Measurements from ENCODE around the gene ARHGAP9.

Gene ARHGAP9

GRCh38 chr12:57491393-57492280 lies 12.0 kb upstream of the ARHGAP9 start:
- peak; percentile 41 for FAIRE-seq

GRCh38 chr12:57490126-57490525 lies 10.5 kb upstream of the ARHGAP9 start:
- no peak for FAIRE-seq

- no peak for FAIRE-seq
Measured at GRCh38 chr12:57489157-57489641, 9.5 kb upstream of the ARHGAP9 start.

DNA sequence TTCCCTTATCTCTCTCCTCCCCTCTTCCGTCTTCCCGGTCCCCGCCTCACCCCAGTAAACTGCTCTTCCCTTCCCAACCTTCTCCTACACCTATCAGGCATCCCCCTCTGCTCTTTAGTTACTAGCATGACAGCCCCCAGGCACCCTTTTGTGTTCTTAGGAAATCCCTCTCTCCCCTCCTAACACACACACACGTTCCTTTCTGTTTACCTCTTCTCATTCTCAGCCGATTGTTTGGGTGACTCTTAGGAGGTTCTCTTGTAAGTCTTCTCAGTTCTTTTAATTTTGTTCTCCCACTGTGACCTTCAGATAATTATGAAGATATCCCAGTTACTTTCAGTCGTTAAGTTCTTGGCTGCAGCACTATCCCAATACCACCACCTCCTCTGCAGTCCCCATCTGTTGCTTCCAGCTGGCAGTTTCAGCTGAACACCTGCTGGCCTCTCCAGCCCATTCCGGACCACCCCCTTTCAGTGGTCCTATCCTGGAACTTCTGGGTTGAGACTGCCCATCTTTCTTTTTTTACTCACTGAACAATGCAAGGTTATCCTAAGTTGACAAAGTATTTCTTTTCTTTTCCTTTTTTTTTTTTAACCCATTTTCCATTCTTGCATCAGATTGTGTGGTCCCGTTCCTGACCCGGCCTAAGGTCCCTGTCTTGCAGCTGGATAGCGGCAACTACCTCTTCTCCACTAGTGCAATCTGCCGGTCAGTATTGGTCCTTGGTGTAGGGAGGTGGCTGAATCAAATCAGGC lies 8.9 kb upstream of the ARHGAP9 start:
- no peak for FAIRE-seq

DNA sequence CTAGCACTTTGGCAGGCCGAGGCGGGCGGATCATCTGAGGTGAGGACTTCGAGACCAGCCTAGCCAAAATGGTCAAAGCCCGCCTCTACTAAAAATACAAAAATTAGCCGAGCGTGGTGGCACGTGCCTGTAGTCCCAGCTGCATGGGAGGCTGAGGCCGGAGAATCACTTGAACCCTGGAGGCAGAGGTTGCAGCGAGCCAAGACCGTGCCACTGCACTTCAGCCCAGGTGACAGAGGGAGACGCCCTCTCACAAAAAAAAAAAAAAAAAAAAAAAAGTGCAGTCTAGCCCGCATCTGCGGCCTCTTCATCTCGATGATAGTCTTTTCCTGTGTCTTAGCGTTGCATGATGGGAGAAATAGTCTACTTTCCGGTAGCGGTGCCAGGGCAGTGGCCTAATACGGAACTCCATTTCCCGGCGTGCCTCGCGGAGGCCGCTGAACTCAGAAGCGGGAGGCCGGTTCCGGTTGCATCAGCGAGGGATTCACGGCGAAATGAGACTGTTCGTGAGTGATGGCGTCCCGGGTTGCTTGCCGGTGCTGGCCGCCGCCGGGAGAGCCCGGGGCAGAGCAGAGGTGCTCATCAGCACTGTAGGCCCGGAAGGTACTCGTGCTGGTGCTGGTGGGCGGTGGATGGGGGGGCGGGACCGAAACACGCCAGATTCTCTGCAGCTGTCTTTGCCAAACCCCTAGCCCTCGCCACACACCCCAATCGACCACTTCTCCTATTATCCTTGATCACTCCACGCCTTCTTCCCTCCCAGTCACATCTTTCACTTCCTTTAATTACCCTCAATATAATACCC lies 8.1 kb upstream of the ARHGAP9 start, which contains the start of gene MARS1:
TSS of gene MARS1 (plus strand) at position 472 of the 805 bp plus-strand sequence. CDS start at position 495, 23 bp downstream.
- peak; percentile 97 for FAIRE-seq

DNA sequence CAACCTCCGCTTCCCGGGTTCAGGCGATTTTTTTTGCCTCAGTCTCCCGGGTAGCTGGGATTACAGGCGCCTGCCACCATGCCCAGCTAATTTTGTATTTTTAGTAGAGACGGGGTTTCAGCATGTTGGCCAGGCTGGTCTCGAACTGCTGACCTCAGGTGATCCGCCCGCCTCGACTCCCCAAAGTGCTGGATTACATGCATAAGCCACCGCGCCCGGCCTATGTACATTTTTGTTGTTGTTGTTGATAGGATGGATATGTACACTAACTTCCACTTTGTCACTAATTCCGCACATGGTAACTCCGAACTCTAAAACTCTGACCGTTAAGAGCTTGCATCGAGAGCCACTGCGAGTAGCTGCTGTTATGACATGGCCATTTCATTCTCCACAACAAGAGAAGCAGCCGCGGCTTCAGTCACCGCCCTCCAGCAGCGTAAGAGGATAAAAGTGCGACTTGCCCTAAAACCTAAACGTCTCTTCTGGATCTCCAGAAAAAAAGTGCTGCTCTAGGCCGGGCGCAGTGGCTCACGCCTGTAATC lies 7.5 kb upstream of the ARHGAP9 start:
- no peak for FAIRE-seq

DNA sequence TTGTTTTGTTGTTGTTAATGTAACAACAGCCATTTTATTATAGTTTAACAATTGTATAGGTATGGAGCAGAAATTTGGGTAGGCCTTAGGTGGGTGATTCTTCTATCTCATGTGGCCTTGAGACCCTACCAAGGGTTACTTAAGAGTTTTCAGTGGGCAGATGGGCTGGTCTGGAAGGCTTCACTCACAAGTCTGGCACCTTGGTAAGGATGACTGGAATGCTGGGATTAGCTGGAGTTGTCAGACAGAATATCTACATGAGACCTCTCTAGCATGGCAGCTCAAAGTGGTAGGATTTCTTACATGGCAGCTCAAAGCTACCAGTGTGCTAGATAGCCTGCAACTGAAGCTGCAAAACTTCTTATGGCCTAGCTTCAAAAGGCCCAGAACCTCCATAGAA lies 6.0 kb upstream of the ARHGAP9 start:
- FAIRE-seq, result no peak

- FAIRE-seq, result no peak
Measured at GRCh38 chr12:57483466-57483865, 3.8 kb upstream of the ARHGAP9 start.

DNA sequence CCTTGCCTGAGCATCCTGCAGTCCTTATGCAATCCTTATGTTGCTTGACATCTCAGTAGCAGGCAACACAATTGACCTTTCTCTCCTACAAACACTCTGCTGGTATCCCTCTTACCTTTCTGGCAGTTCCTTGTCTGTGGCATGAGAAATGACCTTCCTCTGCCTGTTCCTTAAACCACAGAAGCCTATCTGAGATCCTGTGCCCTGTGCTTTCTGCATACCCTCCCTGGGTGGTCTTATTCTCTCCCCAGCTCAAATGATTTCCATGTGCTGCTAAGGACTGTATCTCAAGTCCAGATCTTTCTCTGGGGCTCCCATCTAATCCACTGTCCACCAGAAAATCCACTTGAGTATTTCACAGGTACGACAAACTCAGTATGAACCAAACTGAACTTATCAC lies 2.0 kb upstream of the ARHGAP9 start:
- no peak for FAIRE-seq

DNA sequence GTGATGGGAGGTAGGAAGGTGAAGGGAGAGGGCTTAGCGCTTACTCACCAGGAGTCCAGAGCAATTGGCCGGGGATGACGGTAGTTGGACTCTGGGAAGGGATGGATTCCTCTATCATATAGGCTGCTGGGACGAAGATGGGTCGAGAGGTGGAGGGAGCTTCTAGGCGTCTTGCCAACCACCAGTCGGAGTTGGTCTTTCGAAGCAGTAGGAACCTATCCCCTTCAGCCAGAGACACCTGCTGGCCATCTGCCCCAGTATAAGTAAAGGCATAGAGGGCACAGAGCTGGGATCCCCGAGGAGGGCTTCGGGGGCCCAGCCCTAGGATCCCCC lies 657 bp downstream of the ARHGAP9 start:
- FAIRE-seq, result no peak

DNA sequence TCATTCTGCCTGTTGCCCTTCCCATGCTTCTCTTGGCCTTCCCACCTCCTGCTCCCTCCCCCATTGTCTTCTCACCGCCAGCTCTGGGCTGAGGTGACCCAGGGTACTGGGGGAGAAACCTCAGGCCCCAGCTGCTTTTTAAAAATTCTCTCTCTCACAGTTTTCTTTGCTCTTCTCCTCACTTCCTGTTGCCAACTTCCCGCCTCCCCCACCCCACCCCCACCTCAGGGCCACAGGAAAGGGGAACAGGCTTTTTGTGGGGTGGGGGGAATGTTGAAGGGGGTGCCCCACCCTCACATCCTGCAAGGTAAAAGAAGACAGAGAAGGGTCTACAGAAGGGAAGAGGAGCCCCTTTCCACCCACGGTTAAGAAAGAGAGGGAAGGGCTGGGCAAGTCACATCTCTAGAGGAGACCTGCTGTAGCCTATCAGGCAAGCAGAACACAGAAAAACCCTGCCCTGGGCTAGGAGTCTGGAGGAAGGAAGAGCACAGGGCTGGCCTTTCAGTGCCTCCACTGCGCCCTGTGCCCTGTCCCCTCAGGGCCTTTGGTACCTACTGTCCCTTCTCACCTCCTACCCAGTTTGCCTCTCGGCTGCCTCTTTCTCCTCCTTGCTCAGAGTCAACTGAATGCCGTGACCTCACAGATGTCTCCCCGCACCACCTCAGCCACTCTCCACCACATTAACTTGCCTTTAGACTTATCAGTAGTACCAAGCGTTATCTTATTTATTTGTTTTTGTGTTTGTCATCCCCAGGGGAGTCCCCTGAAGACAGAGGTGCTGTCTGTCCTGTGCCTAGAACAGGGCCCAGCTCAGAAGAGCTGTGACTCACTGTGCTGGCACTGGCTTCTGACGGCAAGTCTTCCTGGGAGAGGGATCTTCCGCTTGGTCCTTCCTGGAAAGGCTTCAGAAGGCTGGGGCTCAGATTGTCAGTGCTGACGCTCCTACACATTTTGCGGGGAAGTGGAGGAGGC lies 1.7 kb downstream of the ARHGAP9 start:
- no peak for FAIRE-seq

- FAIRE-seq, result no peak
Measured at GRCh38 chr12:57476993-57477709, 2.5 kb downstream of the ARHGAP9 start.

GRCh38 chr12:57476162-57476992 lies 3.3 kb downstream of the ARHGAP9 start:
- FAIRE-seq, result no peak

- no peak for FAIRE-seq
Measured at GRCh38 chr12:57475271-57476161, 4.2 kb downstream of the ARHGAP9 start.

DNA sequence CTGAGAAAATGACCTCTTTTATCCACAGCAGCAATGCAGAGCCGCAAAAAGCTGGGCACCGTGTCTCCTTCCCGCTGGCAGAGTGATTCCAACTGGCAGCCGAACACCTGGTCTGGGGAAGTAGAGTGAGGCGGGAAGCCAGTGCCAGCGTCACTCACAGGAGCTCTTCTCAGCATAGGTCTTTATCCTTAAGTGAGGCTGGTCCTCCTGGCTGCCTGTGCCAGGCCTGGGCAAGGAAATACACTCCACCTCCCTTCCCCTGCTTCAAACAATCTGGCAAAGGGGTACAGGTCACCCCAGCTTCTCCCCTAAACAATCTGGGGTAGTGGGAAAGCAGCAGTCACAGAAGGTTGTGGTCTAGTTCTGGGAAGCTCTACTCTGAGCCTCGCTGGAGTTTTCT lies 4.8 kb downstream of the ARHGAP9 start:
- no peak for FAIRE-seq

- FAIRE-seq, result no peak
Measured at GRCh38 chr12:57474430-57474829, 5.2 kb downstream of the ARHGAP9 start.

DNA sequence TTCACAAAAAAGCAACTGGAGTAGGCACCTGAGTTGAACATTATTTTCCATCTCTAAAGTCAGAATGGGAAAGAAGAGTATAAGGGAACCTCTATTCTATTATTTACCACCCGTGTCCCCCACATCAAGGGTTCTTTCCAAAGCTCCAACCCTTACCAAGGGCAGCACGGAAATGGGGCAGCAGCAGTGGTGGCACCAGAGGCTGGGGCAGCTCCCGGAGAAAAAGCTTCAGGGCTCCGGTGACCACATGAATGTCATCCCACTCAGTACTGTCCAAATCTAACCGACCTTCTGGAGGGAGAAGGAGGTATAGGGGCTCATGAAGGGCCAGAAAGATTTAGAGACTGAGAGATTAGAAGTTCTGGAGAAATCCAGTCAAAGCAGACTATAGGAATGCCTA lies 5.8 kb downstream of the ARHGAP9 start:
- FAIRE-seq, result no peak

DNA sequence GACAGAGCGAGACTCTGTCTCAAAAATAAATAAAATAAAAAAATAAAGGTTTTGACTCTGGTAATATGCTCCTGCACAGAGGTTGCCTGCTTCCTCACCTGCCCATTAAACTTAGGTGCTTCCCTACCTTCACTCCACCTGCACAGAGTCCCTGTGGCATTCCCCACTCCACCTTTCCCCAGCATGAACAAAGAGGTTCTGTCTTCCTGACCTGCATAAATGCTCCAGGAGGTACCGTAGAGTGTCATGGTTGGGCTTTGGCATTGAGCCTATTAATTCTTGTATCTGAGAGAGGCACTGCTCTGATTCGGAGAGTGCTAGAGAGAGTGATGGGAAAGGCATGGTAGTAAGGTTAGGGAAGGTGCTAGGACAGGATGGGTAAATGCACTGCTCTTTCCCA lies 6.3 kb downstream of the ARHGAP9 start:
- no peak for FAIRE-seq

- FAIRE-seq, result no peak
Measured at GRCh38 chr12:57472391-57472790, 7.3 kb downstream of the ARHGAP9 start.
